Activated T-helper 2 cell treated with anti-CD3 and anti-CD28 coated beads, Interferon-gamma antibody, Interleukin-2, Interleukin-4, amounts not matched to agents 10 μg/mL and 5 μg/mL and 100 μg/mL, durations not matched to agents 14 hours and 24 hours and 36 hours (primary cell): ENCODE results near the gene ACOX1. TPM values are rescaled to one million over a fixed set of nuclear protein-coding genes. Genes with fewer than 3 reads are reported as not detected.

Experiments
- DNase-seq: peaks from one replicate; pipeline ENCODE4 v3.0.0; 2021; ENCODE audit warnings: low spot score
- H3K27ac Mint-ChIP-seq: one replicate; pipeline ENCODE4 v1.8.0; 2021; ENCODE audit warnings: mixed read lengths
- H3K27me3 Mint-ChIP-seq: one replicate; pipeline ENCODE4 v1.8.0; 2021; ENCODE audit warnings: low read depth, mixed read lengths
- H3K36me3 Mint-ChIP-seq: one replicate; pipeline ENCODE4 v1.8.0; 2021; ENCODE audit warnings: low read depth, mixed read lengths
- H3K4me1 Mint-ChIP-seq: one replicate; pipeline ENCODE4 v1.8.0; 2021; ENCODE audit warnings: low read depth, mixed read lengths
- H3K4me3 Mint-ChIP-seq: one replicate; pipeline ENCODE4 v1.8.0; 2021; ENCODE audit warnings: low read depth, mild to moderate bottlenecking, moderate library complexity, mixed read lengths
- H3K9me3 Mint-ChIP-seq: one replicate; pipeline ENCODE4 v1.8.0; 2021; ENCODE audit warnings: mixed read lengths
- intact Hi-C: fragments of 100-400 bp; cut with micrococcal nuclease; formaldehyde crosslinking; loops from one replicate; pipeline ENCODE4 v1.15.1; 2023
- total RNA-seq: library from RNA; stranded (reverse); gene quantifications from 2 replicates; pipeline ENCODE4 v1.2.3, GENCODE V29; 2022

Gene ACOX1
- total RNA-seq, 1 donor from 2014 or later = 29.4 TPM

DNA sequence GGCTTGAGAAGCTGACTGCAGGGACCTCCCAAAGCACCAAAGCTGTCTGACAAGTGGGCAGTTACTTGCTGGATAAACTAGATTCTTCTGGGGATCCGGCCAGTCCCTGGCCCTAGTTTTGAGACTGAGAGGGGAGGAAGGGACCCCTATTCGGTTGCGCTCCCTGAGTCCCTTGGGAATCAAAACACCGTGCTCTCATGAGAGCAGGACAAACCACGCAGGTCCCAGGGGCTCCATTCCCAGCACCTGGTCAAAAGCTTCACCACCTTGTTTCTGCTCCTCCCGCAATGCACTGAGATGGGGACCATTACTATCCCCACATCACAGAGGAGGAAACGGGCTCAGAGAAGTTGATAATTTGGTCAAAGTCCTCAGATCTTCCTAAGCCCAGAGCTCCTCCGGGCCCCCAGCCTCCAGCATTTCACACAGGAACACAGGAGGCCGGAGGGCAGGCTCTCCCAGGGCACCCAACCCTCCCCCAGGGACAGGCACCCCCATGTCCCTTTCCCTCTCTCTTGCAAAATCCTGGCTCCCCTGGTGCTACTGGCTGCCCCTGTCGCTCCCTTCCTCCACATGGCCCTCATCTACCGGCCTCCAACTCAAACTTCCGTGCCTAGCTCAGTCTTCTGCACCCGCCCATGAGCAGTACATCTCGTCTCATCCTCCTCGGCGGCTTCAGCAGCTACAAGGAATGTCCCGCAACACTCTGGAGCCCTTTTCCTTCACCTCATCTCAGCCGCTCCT is 85.5 kb downstream of the ACOX1 start:
- intact Hi-C loops = no loop called here
- Mint-ChIP-seq H3K4me1 (peaks cover 13% of the 10 kb centered on the region), H3K4me3 (peak overlapping the region; percentile 48), H3K36me3 (peaks cover 33% of the 10 kb centered on the region), H3K27ac (no peak overlapping the region), H3K27me3 (no peaks in the 10 kb centered on the region), H3K9me3 (no peaks in the 10 kb centered on the region)
- DNase-seq = no peak

DNA sequence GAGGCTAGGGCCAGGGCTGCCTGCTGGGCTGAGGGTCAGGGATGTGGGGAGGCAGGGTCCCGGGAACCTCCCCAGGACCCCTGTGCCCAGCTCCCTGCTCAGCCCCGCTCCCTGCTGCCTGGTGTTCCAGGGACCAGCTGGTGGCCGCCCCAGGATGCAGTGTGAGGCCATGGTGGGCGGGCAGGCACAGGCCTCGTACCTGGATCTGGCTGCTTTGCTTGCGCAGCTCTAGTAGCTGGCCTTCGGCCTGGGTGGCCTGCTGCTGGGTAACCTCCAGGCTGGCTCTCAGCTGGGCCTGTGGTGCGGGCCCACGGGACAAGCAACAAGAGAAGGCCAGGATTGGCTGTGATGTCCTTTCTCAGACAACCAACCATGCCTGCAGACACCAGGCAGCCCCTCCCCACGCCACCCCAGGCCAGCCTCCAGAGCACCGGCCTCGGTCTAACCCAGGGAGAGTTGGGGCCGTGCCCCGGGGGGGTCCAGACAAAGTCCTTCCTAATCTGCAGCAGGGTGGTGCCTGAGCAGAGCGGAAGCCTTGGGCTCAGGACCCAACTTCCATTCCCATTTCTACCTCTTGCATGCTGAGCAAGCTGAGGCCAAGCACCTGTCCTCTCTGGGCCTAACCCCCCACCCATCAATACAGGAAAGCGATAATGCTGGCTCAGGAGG is 86.3 kb downstream of the ACOX1 start:
- intact Hi-C loops = no loop called here
- Mint-ChIP-seq H3K27ac (no peak overlapping the region), H3K4me3 (no peak overlapping the region), H3K9me3 (no peaks in the 10 kb centered on the region), H3K27me3 (no peaks in the 10 kb centered on the region), H3K36me3 (peaks cover 25% of the 10 kb centered on the region), H3K4me1 (peaks cover 13% of the 10 kb centered on the region)
- DNase-seq = no peak

DNA sequence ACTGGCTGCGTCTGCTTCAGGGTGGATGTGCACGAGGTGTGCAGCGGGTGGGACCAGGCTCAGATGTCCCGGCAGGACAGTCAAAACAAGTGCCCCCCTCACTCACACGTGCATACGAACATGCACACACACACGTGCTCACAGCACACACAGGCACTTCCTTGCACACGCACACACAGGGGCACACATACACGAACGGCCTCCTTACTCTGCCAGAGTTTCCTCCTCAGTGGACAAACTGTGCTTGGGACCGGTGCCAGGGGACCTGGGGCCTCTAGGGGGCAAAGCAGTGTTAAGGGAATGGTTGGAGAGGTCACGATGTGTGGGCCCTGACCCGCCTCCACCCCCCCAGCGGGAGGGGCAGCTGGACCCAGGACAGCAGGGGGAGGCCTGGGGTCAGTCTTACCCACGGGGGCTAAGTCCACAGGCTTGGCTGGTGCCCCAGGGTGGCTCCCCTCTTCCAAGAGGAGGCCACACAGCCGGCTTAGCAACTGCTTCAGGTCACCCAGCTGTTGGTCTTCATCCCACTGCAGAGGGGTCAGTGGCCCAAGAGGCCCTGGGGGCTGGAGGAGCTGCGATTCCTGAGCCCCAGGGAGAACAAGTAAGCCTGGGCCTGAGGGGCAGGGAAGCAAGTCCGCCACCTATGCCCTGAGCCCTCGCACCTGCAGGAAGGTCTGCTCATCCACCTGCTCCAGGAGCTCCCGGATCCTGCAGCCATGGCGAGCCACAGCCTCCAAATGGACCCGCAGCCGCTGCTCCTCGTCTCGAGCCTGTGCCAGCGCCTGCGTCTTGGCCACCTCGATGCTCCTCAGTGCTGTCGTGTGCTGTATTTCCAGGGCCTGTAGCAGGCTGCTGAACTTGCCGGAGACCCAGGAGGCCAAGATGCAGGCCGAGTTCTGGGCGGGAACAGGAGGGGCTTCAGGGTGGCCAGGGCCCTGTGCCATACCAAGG is 87.1 kb downstream of the ACOX1 start:
- peaks cover 10% of the 10 kb centered on the region for H3K4me1 Mint-ChIP-seq
- H3K4me3 Mint-ChIP-seq = no peak overlapping the region
- H3K27ac Mint-ChIP-seq = no peak overlapping the region
- H3K27me3 Mint-ChIP-seq = no peaks in the 10 kb centered on the region
- no peak for DNase-seq
- H3K36me3 Mint-ChIP-seq = peaks cover 20% of the 10 kb centered on the region
- intact Hi-C loops = no loop called here
- H3K9me3 Mint-ChIP-seq = no peaks in the 10 kb centered on the region

Other genes starting within 250 kb of the ACOX1 start
- gene GALK1, start 214.0 kb downstream of the ACOX1 start, total RNA-seq = 55.4 and 63.7 TPM in 2 replicates
- gene UNK, start 194.4 kb downstream of the ACOX1 start, total RNA-seq = 26.8 and 30.1 TPM in 2 replicates
- gene UNC13D, start 134.8 kb downstream of the ACOX1 start, total RNA-seq = 165 and 175 TPM in 2 replicates
- gene WBP2, start 123.8 kb downstream of the ACOX1 start, total RNA-seq = 79.3 and 80.7 TPM in 2 replicates
- gene TRIM47, start 100.6 kb downstream of the ACOX1 start, total RNA-seq = 22.5 and 24.5 TPM in 2 replicates
- gene TRIM65, start 82.2 kb downstream of the ACOX1 start, total RNA-seq = 42.8 and 45.6 TPM in 2 replicates
- 127 and 139 TPM in 2 replicates for gene MRPL38, start 74.3 kb downstream of the ACOX1 start, total RNA-seq
- gene FBF1, start 38.1 kb downstream of the ACOX1 start, total RNA-seq = 15.0 and 17.6 TPM in 2 replicates
- gene TEN1, start 74 bp upstream of the ACOX1 start, total RNA-seq = 11.4 and 13.4 TPM in 2 replicates
- 6.9 and 7.4 TPM in 2 replicates for gene CDK3, start 21.7 kb upstream of the ACOX1 start, total RNA-seq
- gene EVPL, start 48.1 kb upstream of the ACOX1 start, total RNA-seq = 0.02 TPM in 1 of 2 replicates, not detected in the other
- gene SRP68, start 93.4 kb upstream of the ACOX1 start, total RNA-seq = 188 and 194 TPM in 2 replicates
- 10.7 and 14.5 TPM in 2 replicates for gene GALR2, start 95.6 kb upstream of the ACOX1 start, total RNA-seq
- gene ZACN, start 100.0 kb upstream of the ACOX1 start, total RNA-seq = 10.3 and 14.1 TPM in 2 replicates
- gene EXOC7, start 124.6 kb upstream of the ACOX1 start, total RNA-seq = 103 and 110 TPM in 2 replicates
- gene FOXJ1, start 162.1 kb upstream of the ACOX1 start, total RNA-seq = 0.11 TPM in 2 replicates